ENCODE results near the gene CACNA1A.
"Not testable (repeated sequence)": the region's sequence is repeated elsewhere in the genome, so short reads cannot be mapped to it uniquely, and the experiment has no call there.

CACNA1A gene

GRCh38 chr19:13281567-13282291 is 224.6 kb downstream of the CACNA1A start:
- DNase-seq (ENCODE audit: low read depth, low spot score) = no peak

- peak; percentile 76 for DNase-seq (ENCODE audit: low read depth, low spot score)
These were observed 229.0 kb downstream of the CACNA1A start for GRCh38 chr19:13277104-13277809.

GRCh38 chr19:13275016-13275722 is 231.1 kb downstream of the CACNA1A start:
- no peak for DNase-seq (ENCODE audit: low read depth, low spot score)

DNA sequence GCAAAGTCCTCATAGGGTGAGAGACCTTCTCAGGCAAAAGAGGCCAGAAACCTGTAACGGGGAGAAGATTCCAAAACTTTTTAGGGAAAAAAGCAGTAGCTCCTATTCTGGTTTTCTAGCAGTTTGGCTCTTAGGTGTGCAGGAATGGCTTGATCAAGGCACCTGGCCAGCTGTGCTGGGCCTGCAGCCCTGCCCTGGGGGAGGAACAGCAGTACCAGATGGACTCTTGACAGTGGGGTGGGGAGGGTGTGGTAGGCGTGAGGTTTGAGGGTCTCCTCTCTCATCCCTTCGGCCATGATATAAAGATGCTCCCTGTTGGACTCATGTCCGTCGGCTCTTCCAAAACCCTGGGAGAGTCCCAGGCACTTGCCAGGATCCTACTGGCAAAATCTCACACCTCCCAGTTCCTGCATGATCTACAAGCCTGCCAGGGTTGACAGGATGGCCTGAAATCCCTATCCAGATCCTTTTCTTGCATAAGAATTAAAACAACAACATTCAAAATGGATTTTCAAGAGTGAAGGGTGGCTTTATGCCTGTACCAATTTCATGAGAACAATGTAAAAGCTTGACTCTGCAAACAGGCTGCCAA is 235.7 kb downstream of the CACNA1A start:
- DNase-seq (ENCODE audit: low read depth, low spot score) = no peak

- no peak for DNase-seq (ENCODE audit: low read depth, low spot score)
These were observed 236.9 kb downstream of the CACNA1A start for GRCh38 chr19:13269348-13269747.

DNA sequence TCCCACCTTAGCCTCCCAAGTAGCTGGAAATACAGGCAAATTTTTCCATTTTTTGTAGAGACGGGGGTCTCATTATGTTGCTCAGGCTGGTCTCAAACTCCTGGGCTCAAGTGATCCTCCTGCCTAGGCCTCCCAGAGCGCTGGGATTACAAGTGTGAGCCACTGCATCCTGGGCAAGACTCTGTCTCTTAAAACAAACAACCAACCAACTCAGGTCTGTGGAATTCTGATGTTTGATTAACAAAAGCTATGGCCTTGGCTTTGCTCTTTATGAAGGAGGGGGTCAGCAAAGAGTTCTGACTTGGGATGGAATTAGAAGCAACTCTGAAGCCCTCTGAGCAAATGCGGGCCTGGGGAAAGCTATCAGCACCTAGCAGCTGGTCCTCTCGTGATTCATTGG is 238.4 kb downstream of the CACNA1A start:
- DNase-seq (ENCODE audit: low read depth, low spot score) = no peak

- DNase-seq (ENCODE audit: low read depth, low spot score) = no peak
These were observed 239.1 kb downstream of the CACNA1A start for GRCh38 chr19:13267131-13267530.

DNA sequence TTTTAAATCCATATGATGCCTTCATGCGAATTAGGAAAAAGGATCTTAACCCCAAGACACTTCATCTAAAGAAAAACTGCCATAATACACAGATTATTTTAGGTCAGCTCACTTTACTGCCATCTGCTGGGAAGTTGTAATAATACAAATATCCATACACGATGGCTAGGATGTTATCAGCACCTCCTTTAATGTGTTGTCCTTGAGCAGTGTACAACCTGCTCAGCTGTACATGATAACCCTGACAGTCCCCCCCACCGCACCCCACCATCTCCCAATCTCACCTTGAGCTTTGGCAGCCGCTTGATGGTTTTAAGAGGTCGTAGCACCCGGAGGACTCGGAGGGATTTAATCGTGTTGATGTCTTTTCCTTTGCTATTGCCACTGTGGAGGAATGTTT is 243.8 kb downstream of the CACNA1A start:
- DNase-seq (ENCODE audit: low read depth, low spot score) = no peak

DNA sequence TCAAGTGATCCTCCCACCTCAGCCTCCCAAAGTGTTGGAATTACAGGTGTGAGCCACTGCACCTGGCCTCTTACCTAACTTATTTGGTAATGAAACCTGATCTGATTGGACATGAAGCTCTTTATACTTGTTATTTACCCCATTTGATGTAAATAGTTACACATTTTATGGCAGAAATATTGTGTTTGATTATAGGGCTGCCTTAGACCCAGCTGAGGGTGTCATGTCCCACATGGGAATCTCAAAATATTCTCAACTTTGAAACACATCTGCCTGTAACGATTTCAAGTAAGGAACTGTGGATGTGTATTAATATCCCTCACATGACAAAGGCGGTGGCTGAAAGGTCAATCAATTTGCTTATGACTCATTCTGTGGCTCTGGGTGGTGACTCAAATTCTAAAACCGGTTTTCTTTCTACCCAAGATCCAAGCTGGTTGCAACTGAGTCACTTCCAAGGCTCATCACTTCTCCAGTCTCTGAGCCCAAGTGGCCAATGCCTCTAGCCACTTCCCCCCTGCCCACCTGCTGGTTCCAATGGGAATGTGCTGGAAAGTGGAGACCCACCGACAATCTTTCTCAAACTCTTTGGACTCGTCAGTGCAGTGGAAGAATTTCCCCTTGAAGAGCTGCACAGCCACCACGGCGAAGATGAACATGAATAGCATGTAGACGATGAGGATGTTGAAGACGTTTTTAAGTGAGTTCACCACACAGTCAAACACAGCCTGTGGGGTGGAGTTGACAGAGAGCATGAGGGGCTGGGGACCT is 245.2 kb downstream of the CACNA1A start:
- DNase-seq (ENCODE audit: low read depth, low spot score) = no peak

DNA sequence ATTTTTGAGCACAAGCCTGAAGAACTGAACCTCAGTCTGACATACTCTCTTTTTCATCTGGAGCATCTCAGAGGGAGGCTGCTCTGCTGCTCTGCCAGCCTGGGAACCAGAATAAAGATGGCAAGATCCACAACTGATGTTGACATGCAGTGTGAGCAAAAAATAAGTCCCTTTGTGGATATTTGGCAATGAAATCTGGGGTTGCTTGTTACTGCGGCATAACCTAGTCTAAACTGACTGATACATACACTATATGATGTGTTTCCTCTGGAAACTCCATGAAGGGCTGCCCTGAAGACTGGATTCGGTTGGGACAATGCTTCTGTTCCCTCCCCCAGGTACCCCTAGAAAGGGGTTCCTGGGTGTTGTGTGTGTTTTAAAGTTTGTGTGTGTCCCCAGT is 249.4 kb downstream of the CACNA1A start:
- no peak for DNase-seq (ENCODE audit: low read depth, low spot score)

GRCh38 chr19:13256398-13256797 is 249.9 kb downstream of the CACNA1A start:
- not testable (repeated sequence) for DNase-seq (ENCODE audit: low read depth, low spot score)

DNA sequence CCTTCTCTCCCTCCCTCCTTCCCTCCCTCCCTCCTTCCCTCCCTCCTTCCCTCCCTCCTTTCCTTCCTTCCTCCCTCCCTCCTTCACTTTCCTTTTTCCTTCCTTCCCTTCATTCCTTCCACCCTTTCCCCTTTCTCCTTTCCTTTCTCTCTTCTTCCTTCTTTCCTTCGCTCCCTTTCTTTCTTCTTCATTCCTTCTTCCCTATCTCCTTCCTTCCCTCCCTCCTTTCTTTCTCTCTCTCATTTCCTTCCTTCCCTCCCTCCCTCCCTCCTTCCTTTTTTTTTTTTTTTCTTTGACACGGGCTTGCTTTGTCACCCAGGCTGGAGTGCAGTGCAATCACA is 250.6 kb downstream of the CACNA1A start:
- DNase-seq (ENCODE audit: low read depth, low spot score) = no peak

- no peak for DNase-seq (ENCODE audit: low read depth, low spot score)
These were observed 251.1 kb downstream of the CACNA1A start for GRCh38 chr19:13255041-13255718.

DNA sequence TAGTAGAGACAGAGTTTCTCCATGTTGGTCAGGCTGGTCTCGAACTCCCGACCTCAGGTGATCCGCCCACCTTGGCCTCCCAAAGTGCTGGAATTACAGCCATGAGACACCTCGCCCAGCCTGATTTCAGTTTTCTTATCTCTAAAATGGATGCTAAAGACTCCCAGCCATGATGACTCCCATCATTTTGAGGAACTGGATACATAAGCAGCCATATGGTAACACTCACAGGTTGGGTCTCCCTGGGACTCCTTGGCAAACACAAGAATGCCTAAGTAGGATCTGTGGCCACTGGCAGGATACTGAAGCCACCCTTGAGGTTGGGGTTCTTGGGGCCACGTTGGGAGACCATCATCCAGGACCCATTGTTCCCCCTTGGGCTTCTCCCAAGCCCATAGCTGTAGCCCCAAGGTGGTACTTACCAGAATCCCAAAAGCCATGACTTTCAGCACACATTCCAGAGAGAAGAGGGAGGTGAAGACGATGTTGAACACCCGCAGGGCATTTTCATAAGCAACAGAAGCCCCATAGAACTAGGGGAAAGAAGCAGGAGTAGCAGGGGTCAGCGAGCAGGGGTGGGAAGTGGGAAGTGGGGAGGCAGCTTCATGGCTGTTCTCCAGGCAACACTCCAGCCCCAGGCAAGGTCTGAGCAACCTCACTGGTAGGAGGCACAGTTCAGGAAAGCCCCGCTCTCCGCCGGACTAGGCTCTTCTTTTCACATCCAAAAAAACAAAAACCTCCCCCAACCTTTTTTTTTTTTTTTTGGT is 253.5 kb downstream of the CACNA1A start:
- DNase-seq (ENCODE audit: low read depth, low spot score) = peak; percentile 31

GRCh38 chr19:13244920-13245319 is 261.4 kb downstream of the CACNA1A start:
- DNase-seq (ENCODE audit: low read depth, low spot score) = no peak

DNA sequence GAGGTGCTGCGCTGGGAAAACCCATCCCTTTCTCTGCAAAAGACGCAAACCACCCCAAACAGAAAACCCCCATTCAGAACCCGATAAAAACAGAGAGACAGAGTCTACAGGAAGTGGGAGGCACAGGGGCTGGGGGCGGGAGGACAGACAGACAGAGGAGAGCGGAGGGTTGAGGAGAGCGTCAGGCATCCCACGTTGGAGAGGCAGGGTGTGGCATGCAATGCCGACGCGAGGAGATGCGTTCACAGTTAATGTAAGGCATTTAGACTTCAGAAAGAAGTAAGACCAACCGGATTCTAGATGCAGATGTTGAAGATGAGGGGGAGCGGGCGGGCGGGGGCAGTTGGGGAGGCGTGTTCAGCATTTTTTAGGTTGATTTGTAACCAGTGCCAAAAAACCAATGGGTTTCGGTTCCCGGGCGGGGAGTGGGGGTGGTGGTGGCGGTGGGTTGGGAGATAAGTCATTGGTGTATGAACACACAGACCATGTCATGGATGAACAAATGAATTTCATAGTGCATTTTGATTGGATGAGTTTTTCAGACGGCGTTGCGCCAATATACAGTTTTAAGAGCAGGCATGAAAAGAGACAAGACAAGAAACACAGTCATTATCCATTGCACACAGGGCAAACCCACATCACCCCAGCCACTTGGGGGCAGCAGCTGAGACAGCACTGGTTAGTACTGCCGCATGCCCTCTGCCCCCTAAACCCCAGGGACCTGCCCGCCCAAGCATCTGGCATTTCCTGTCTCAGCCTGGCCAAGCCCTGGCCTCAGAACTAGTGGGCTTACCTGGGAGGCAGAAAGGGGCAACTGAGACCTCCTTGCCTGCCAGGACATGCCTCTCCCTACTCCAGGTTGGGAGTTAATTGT is 264.8 kb downstream of the CACNA1A start:
- no peak for DNase-seq (ENCODE audit: low read depth, low spot score)

- DNase-seq (ENCODE audit: low read depth, low spot score) = no peak
These were observed 265.8 kb downstream of the CACNA1A start for GRCh38 chr19:13240312-13241022.

DNA sequence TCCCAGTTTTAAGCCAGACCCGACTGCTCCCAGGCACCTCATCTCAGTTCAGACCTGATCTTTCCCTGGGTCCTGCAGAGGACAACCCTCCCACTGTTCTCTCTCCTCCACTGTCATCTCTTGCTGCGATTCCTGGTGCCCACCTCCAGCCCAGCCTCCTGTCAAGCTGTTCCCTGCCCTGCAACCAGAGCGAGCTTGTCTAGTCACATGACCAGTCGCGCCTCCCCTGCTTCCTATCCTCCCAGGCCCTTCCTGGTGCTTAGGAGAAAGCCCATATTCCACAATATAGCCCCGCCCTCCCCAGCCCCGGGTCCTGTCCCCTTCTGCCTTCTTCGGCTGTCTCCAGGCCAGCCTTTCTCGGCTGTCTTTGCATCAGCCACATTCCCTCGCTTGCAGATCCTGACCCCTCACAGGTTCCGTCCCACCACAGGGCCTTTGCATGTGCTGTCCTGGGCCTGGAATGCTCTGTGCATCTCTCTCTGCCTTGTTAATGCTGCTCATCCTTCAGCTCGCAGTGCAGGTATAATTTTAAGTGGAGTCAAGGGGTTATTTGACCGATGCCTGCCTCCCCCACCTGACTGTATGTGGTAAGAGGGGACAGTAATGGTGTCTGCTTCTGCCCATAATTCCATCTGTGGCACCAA is 267.3 kb downstream of the CACNA1A start:
- peak; percentile 15 for DNase-seq (ENCODE audit: low read depth, low spot score)

Measured in ELF-1 (cell line).